DND-41 (cell line): Measurements from ENCODE around the gene FGF11.
"Not testable (repeated sequence)": the region's sequence is repeated elsewhere in the genome, so short reads cannot be mapped to it uniquely, and the experiment has no call there.

Experiments used
- ATAC-seq: fragments of 200-7000 bp; cut with Tn5 transposase; 3 replicates; pipeline ENCODE4 v1.9.1; 2021; ENCODE audit warnings: low read depth; ENCODE audit not compliant: insufficient read depth
- DNase-seq: peaks from one replicate; pipeline ENCODE4 v3.0.0-alpha.2; 2020
- H2AFZ ChIP-seq: 2 replicates; pipeline ENCODE4 v1.6.0; 2012; ENCODE audit warnings: low read depth, low read length
- H3K27ac ChIP-seq: 2 replicates; pipeline ENCODE4 v1.5.1; 2012; ENCODE audit warnings: low read length, inconsistent platforms
- H3K27me3 ChIP-seq: fragments of 200-600 bp; sonication (generic); 2 replicates; pipeline ENCODE4 v1.6.0; 2012; ENCODE audit warnings: low read length, mild to moderate bottlenecking, inconsistent platforms; ENCODE audit not compliant: insufficient read depth, poor library complexity
- H3K36me3 ChIP-seq: 2 replicates; pipeline ENCODE4 v1.5.1; 2012; ENCODE audit warnings: low read length, inconsistent platforms; ENCODE audit not compliant: insufficient read depth
- H3K4me1 ChIP-seq: 2 replicates; pipeline ENCODE4 v1.5.1; 2012; ENCODE audit warnings: mild to moderate bottlenecking, low read length; ENCODE audit not compliant: insufficient read depth
- H3K4me2 ChIP-seq: 2 replicates; pipeline ENCODE4 v1.6.0; 2012; ENCODE audit warnings: mild to moderate bottlenecking, moderate library complexity, low read length, inconsistent platforms; ENCODE audit not compliant: insufficient read depth
- H3K4me3 ChIP-seq, 2 experiments: fragments of 200-600 bp in 1 of 2; shearing (Covaris generic) in 1 of 2; 2 replicates each; pipeline ENCODE4 v1.5.1; 2012 to 2016; ENCODE audit warnings: inconsistent platforms in 2 of 2, low read length in 2 of 2, mild to moderate bottlenecking in 2 of 2, low read depth in 1 of 2, moderate library complexity in 1 of 2
- H3K79me2 ChIP-seq: 2 replicates; pipeline ENCODE4 v1.6.0; 2012; ENCODE audit warnings: low read length, inconsistent platforms; ENCODE audit not compliant: insufficient read depth
- H3K9ac ChIP-seq: 2 replicates; pipeline ENCODE4 v1.6.0; 2012; ENCODE audit warnings: low read depth, mild to moderate bottlenecking, inconsistent platforms, low read length, moderate library complexity
- H3K9me3 ChIP-seq: 2 replicates; pipeline ENCODE4 v1.5.1; 2012; ENCODE audit warnings: low read length, moderate library complexity, mild to moderate bottlenecking, inconsistent platforms; ENCODE audit not compliant: insufficient read depth, severe bottlenecking
- H4K20me1 ChIP-seq: 2 replicates; pipeline ENCODE4 v1.6.0; 2012; ENCODE audit warnings: low read length; ENCODE audit not compliant: insufficient read depth
- CTCF ChIP-seq: IDR thresholded peaks from 2 replicates; pipeline ENCODE4 v1.5.1; 2012; ENCODE audit warnings: borderline replicate concordance, low read length, moderate library complexity, mild to moderate bottlenecking; ENCODE audit not compliant: poor library complexity, severe bottlenecking; ENCODE audit errors: extremely low read depth
- EZH2 ChIP-seq: IDR thresholded peaks from 3 replicates; pipeline ENCODE4 v1.6.1; 2012; ENCODE audit warnings: borderline replicate concordance, low read depth, mild to moderate bottlenecking, moderate library complexity, low read length, inconsistent platforms; ENCODE audit not compliant: severe bottlenecking

Gene FGF11

GRCh38 chr17:7479213-7480088 lies 40.1 kb downstream of the FGF11 start, which contains the start of gene ZBTB4:
ZBTB4 (minus strand) TSS chr17:7479631; CDS start chr17:7466801, 12,830 bp downstream.
- DNase-seq (peak; percentile 64), ATAC-seq (peak; percentile 23; the same call in 2 of the 3 replicates)
- peak within 1 kb of the TSS; percentile 65 to 77 for H3K4me3 ChIP-seq
- no peak for TF ChIP-seq EZH2
- TF ChIP-seq CTCF = no peak
- no peaks in the 10 kb centered on the region for H3K27me3 ChIP-seq
- peak within 1 kb of the TSS; percentile 73 for H2AFZ ChIP-seq
- peak within 1 kb of the TSS; percentile 81 for H3K27ac ChIP-seq
- peaks cover 61% of the 10 kb centered on the region for H3K79me2 ChIP-seq
- H4K20me1 ChIP-seq = peaks cover 32% of the 10 kb centered on the region
- peaks cover 3% of the 10 kb centered on the region for H3K36me3 ChIP-seq
- peak within 1 kb of the TSS; percentile 88 for H3K4me2 ChIP-seq
- peak within 1 kb of the TSS; percentile 98 for H3K9ac ChIP-seq
- no peaks in the 10 kb centered on the region for H3K9me3 ChIP-seq
- H3K4me1 ChIP-seq = peaks cover 40% of the 10 kb centered on the region

GRCh38 chr17:7480089-7480384 lies 40.7 kb downstream of the FGF11 start:
- TF ChIP-seq CTCF (no peak), EZH2 (no peak)
- no peaks in the 10 kb centered on the region for H3K27me3 ChIP-seq
- H2AFZ ChIP-seq = peak overlapping the region; percentile 73
- H3K79me2 ChIP-seq = peaks cover 60% of the 10 kb centered on the region
- H4K20me1 ChIP-seq = peaks cover 35% of the 10 kb centered on the region
- DNase-seq (no peak), ATAC-seq (no peak)
- peak overlapping the region; percentile 80 for H3K27ac ChIP-seq
- H3K4me2 ChIP-seq = peak overlapping the region; percentile 88
- H3K9me3 ChIP-seq = no peaks in the 10 kb centered on the region
- H3K9ac ChIP-seq = peak overlapping the region; percentile 98
- peaks cover 40% of the 10 kb centered on the region for H3K4me1 ChIP-seq
- peak overlapping the region; percentile 22 to 65; a peak in 3 of 4 replicates for H3K4me3 ChIP-seq
- H3K36me3 ChIP-seq = peaks cover 3% of the 10 kb centered on the region

GRCh38 chr17:7481275-7481674 lies 42.0 kb downstream of the FGF11 start, which contains the start of gene SLC35G6:
SLC35G6 (plus strand) TSS chr17:7481446; CDS start chr17:7481517, 71 bp downstream.
- H3K4me2 ChIP-seq = peak within 1 kb of the TSS; percentile 88
- H3K27ac ChIP-seq = peak within 1 kb of the TSS; percentile 80
- H3K4me3 ChIP-seq = peak within 1 kb of the TSS in 1 of 2 experiments; percentile 65; a peak in 2 of 4 replicates
- H2AFZ ChIP-seq = peak within 1 kb of the TSS; percentile 73; the same call in 1 of the 2 replicates
- DNase-seq, ATAC-seq, H3K9me3 ChIP-seq, H3K27me3 ChIP-seq, H3K36me3 ChIP-seq: not testable (repeated sequence)
- H4K20me1 ChIP-seq = peaks cover 38% of the 10 kb centered on the region
- peaks cover 60% of the 10 kb centered on the region for H3K79me2 ChIP-seq
- H3K9ac ChIP-seq = peak within 1 kb of the TSS; percentile 98
- H3K4me1 ChIP-seq = peaks cover 51% of the 10 kb centered on the region

- H3K79me2 ChIP-seq = peaks cover 60% of the 10 kb centered on the region
- not testable (repeated sequence) for H2AFZ ChIP-seq, ATAC-seq, H3K27ac ChIP-seq, H3K4me3 ChIP-seq, DNase-seq, H3K27me3 ChIP-seq, H3K36me3 ChIP-seq, H3K9me3 ChIP-seq
- peaks cover 59% of the 10 kb centered on the region for H3K4me1 ChIP-seq
- peak overlapping the region; percentile 70; the same call in 1 of the 2 replicates for H3K4me2 ChIP-seq
- H4K20me1 ChIP-seq = peaks cover 40% of the 10 kb centered on the region
- H3K9ac ChIP-seq = peak overlapping the region; percentile 98; the same call in 1 of the 2 replicates
Observed at GRCh38 chr17:7481842-7482741, 42.8 kb downstream of the FGF11 start.

GRCh38 chr17:7482742-7483088 lies 43.4 kb downstream of the FGF11 start:
- H3K79me2 ChIP-seq = peaks cover 60% of the 10 kb centered on the region

More at GRCh38 chr17:7482742-7483088, 43.4 kb downstream of the FGF11 start:
- not testable (repeated sequence) for H3K27me3 ChIP-seq, ATAC-seq, H3K9me3 ChIP-seq, H2AFZ ChIP-seq, DNase-seq
- peak overlapping the region; percentile 100 for H3K27ac ChIP-seq
- peaks cover 59% of the 10 kb centered on the region for H3K4me1 ChIP-seq
- peaks cover 13% of the 10 kb centered on the region for H3K36me3 ChIP-seq
- peaks cover 40% of the 10 kb centered on the region for H4K20me1 ChIP-seq
- peak overlapping the region in 1 of 2 experiments; percentile 70; a peak in 2 of 4 replicates for H3K4me3 ChIP-seq
- H3K4me2 ChIP-seq = peak overlapping the region; percentile 70
- H3K9ac ChIP-seq = peak overlapping the region; percentile 98
